HFFc6 (cell line): ENCODE results near the gene MPRIP. TPM values are rescaled to one million over a fixed set of nuclear protein-coding genes. Genes with fewer than 3 reads are reported as not detected.

Experiments used
- DNase-seq: peaks from one replicate; pipeline ENCODE4 v3.0.0-alpha.2; 2018
- H3K27ac Mint-ChIP-seq: 2 replicates; pipeline ENCODE4 v1.8.0; 2020; ENCODE audit warnings: mild to moderate bottlenecking, mixed read lengths
- H3K27me3 Mint-ChIP-seq: 2 replicates; pipeline ENCODE4 v1.8.0; 2021; ENCODE audit warnings: mild to moderate bottlenecking, moderate library complexity, mixed read lengths; ENCODE audit not compliant: insufficient read depth
- H3K36me3 Mint-ChIP-seq: 2 replicates; pipeline ENCODE4 v1.8.0; 2021; ENCODE audit warnings: low read depth, mixed read lengths
- H3K4me1 Mint-ChIP-seq: 2 replicates; pipeline ENCODE4 v1.8.0; 2020; ENCODE audit warnings: low read depth, mixed read lengths
- H3K4me3 Mint-ChIP-seq: 2 replicates; pipeline ENCODE4 v1.8.0; 2020; ENCODE audit warnings: mild to moderate bottlenecking, moderate library complexity, mixed read lengths
- H3K9me3 Mint-ChIP-seq: 2 replicates; pipeline ENCODE4 v1.8.0; 2020; ENCODE audit warnings: mild to moderate bottlenecking, mixed read lengths
- total RNA-seq, 6 experiments: library from RNA; stranded (reverse); fragmentation: NEBNext Ultra II Directional; extraction: Animal tissue kit (Norgen Biotek cat#: 25700); gene quantifications; 2 replicates in 1 of 6; 3 replicates in 5 of 6; pipeline ENCODE4 v1.2.3, GENCODE V29; 2021
- TF ChIP-seq, protein P1 (sequence below): fragments of 200-600 bp; sonication (generic); IDR thresholded peaks from 2 replicates; pipeline ENCODE4 v1.5.0; 2021; ENCODE audit warnings: antibody characterized with exemption, mild to moderate bottlenecking

The MPRIP gene
- total RNA-seq, 6 experiments from 2014 or later, result 350 to 409 (median 372) TPM

DNA sequence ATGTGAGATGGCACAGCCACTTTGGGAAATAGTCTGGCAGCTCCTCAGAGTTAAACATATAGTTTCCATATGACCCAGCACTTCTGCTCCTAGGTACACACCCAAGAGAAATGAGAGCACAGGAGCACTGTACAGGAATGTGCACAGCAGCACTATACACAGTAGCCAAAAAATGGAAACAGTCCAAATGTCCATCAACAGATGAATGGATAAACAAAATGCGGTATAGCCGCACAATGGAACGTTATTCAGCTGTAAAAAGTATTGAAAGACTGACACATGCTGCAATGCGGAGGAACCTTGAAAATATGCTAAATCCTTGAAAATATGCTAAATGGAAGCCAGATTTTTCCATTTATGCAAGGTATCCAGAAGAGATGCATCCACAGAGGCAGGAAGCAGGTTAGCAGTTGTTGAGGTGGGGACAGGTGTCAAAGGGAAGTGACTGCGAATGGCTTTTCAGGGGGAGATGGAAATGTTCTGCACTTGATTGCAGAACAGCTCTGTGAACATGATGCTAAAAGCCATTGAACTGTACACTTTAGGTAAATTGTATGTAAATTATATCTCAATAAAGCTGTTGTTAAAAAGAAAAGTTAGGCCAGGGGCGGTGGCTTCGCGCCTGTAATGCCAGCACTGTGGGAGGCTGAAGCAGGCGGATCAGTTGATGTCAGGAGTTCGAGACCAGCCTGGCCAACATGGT, 80.7 kb downstream of the MPRIP start:
- DNase-seq, result no peak
- TF ChIP-seq, protein P1, sequence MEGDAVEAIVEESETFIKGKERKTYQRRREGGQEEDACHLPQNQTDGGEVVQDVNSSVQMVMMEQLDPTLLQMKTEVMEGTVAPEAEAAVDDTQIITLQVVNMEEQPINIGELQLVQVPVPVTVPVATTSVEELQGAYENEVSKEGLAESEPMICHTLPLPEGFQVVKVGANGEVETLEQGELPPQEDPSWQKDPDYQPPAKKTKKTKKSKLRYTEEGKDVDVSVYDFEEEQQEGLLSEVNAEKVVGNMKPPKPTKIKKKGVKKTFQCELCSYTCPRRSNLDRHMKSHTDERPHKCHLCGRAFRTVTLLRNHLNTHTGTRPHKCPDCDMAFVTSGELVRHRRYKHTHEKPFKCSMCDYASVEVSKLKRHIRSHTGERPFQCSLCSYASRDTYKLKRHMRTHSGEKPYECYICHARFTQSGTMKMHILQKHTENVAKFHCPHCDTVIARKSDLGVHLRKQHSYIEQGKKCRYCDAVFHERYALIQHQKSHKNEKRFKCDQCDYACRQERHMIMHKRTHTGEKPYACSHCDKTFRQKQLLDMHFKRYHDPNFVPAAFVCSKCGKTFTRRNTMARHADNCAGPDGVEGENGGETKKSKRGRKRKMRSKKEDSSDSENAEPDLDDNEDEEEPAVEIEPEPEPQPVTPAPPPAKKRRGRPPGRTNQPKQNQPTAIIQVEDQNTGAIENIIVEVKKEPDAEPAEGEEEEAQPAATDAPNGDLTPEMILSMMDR, result no peak

DNA sequence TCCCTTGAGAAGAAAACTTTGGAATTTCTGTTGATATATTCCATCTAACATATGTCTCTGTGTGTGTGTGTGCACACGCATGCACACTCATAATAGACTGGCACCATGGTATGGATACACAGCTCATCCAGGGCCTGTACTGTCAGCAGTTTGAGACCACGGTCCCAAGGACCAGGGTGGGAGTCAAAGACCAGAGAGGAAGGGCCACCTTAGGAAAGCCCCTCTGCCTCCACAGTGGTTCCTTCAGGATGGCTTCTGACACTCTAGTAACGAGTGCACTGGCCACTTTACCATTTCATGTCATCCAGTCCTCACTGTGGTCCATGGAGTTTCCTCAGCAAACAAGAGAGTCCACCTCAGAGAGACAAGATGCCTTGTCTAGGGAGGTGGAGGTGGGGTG, 82.1 kb downstream of the MPRIP start:
- Mint-ChIP-seq H3K36me3 (no peaks in the 10 kb centered on the region), H3K4me3 (no peak overlapping the region), H3K9me3 (no peaks in the 10 kb centered on the region), H3K27ac (no peak overlapping the region), H3K4me1 (peaks cover 35% of the 10 kb centered on the region), H3K27me3 (no peaks in the 10 kb centered on the region)
- TF ChIP-seq, protein P1, result no peak
- DNase-seq, result no peak

More for the DNA sequence above, 80.7 kb downstream of the MPRIP start:
- Mint-ChIP-seq H3K27me3 (no peaks in the 10 kb centered on the region), H3K4me3 (no peak overlapping the region), H3K27ac (no peak overlapping the region), H3K36me3 (no peaks in the 10 kb centered on the region), H3K4me1 (peaks cover 45% of the 10 kb centered on the region), H3K9me3 (no peaks in the 10 kb centered on the region)

DNA sequence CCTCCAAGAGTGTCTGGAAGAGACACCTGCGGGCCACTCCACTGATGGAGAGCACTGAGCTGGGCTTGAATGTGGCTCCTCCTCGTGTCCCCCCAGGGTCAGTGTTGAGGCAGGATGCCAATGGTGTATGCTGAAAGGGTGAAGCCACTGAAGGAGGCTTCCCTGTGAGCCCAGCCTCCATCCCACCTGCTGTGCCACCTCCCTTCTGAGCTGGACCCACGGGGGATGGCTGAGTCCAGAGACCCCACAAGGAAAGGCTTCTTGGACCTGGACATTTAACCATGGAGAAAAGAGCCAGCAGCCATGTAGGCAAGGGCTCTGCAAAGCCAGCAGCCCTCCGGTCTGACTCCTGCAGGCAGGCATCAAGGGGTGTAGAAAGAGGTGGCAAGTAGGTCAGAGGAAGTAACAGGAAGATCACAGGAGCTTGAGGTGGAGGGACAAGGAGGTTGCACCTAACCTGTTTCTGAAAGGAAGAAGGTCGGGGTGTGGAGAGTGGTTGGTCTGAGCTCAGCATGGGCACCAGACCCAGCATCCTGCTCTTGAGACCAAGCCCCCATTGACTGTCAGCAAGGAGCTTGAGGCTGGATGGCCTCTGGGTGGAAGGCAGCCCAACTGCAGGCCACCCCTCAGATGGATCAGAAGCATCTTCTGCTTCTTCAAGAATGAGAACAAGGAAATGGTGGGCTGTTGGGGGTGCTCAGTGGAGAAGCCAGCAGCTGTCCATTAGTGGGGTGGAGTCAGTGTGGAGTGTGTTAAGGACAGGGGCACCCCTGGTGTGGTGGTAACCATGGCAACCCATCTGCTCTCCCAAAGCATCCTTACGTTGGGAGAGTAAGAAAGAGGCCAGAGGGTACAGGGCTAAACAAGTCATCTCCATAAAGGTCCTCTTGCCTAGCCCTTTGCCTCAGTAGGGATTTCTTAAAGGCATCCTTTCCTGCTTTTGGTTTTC, 83.2 kb downstream of the MPRIP start:
- Mint-ChIP-seq H3K4me1 (peaks cover 26% of the 10 kb centered on the region; the same call in 1 of the 2 replicates), H3K27me3 (no peaks in the 10 kb centered on the region), H3K9me3 (no peaks in the 10 kb centered on the region), H3K27ac (peak overlapping the region; percentile 57), H3K36me3 (no peaks in the 10 kb centered on the region), H3K4me3 (no peak overlapping the region)
- no peak for DNase-seq
- TF ChIP-seq, protein P1, result no peak

DNA sequence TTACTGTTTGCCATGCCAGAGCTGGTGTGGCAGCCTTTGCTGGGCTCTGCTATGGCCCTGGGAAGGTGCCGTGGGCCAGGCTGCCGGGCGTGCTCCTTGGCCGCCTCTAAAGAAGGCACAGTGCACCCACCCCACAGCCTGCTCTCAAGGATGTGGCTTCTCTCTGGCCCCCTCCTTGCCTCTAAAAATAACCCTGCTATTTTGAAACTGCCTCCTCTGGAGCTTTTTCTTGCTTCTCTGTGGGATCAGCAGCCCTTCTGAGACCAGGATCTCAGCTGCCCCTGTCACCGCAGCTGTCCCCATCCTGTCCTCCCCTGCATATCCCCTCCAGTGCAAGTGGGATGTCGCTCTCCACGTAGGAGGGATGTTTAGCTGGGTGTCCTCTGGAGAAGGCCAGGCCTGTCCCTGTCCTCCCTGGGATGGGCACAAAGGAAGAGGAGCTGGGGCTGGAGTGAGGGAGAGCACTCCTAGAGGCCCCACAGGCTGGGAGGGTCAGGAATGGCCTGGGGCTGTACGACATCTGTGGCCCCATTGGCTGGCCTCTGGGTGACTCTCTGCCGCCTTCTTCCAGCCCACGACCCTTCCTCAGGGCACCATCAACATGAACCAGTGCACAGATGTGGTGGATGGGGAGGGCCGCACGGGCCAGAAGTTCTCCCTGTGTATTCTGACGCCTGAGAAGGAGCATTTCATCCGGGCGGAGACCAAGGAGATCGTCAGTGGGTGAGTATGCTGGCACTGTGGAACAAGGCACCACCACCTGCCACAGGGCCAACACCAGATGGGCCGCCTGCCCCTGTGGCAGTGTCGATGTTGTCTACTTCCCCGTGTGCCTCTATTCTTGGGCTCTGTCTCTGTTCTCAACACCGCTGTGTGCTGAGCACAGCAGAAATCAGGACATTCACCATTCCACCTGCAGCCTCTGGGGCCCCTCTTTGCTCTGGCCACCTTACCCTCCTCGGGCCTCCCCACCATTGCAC, 84.2 kb downstream of the MPRIP start:
- no peaks in the 10 kb centered on the region for H3K9me3 Mint-ChIP-seq
- peak overlapping the region; percentile 38; the same call in 1 of the 2 replicates for H3K27ac Mint-ChIP-seq
- no peak for DNase-seq
- H3K36me3 Mint-ChIP-seq, result no peaks in the 10 kb centered on the region
- H3K4me3 Mint-ChIP-seq, result no peak overlapping the region
- no peaks in the 10 kb centered on the region for H3K27me3 Mint-ChIP-seq
- TF ChIP-seq, protein P1, result no peak
- H3K4me1 Mint-ChIP-seq, result peaks cover 16% of the 10 kb centered on the region; the same call in 1 of the 2 replicates

DNA sequence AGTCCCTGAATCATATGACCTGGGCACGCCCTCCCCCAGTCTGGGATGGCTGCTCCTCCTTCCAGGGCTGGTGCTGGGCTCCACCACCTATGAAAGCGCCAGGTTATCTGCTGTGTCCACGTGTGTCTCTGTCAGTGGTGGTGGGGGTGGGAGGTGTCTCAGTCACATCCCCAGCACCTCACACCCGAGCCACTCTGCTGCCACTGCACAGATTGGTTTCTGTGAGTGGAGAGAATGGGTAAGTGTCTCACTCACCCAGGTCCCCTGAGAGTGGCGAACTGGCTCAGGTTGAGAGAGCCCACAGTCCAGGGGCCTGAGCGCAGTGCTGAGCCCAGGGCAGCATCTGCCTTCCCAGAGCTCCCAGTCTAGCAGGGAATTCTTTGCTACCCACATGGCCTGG, 84.9 kb downstream of the MPRIP start:
- DNase-seq, result no peak
- Mint-ChIP-seq H3K9me3 (no peaks in the 10 kb centered on the region), H3K27me3 (no peaks in the 10 kb centered on the region), H3K4me3 (no peak overlapping the region), H3K27ac (no peak overlapping the region), H3K36me3 (no peaks in the 10 kb centered on the region), H3K4me1 (peaks cover 16% of the 10 kb centered on the region; the same call in 1 of the 2 replicates)
- TF ChIP-seq, protein P1, result no peak
